Left ventricle myocardium inferior (tissue), 1 donor: ENCODE data around the gene SACM1L. TPM values are rescaled to one million over a fixed set of nuclear protein-coding genes. Genes with fewer than 3 reads are reported as not detected.

Experiments used
- DNase-seq: peaks from one replicate; pipeline ENCODE4 v3.0.0-alpha.2; 2020
- H3K27ac ChIP-seq: fragments of 200-600 bp; replicated peaks from 2 replicates; pipeline ENCODE4 v1.8.0; 2021
- H3K27me3 ChIP-seq: fragments of 200-600 bp; 2 replicates; pipeline ENCODE4 v1.8.0; 2021; ENCODE audit warnings: low read depth
- H3K36me3 ChIP-seq: fragments of 200-600 bp; 2 replicates; pipeline ENCODE4 v1.8.0; 2021
- H3K4me1 ChIP-seq: fragments of 200-600 bp; 2 replicates; pipeline ENCODE4 v1.8.0; 2021
- H3K4me3 ChIP-seq: fragments of 200-600 bp; 2 replicates; pipeline ENCODE4 v1.8.0; 2021; ENCODE audit warnings: mild to moderate bottlenecking, moderate library complexity
- H3K9me3 ChIP-seq: fragments of 200-600 bp; replicated peaks from 2 replicates; pipeline ENCODE4 v1.8.0; 2021
- intact Hi-C: fragments of 100-400 bp; cut with micrococcal nuclease; formaldehyde crosslinking; loops from one replicate; pipeline ENCODE4 v1.11.0; 2022
- total RNA-seq: library from RNA; stranded (reverse); fragmentation: NEBNext Ultra II Directional; extraction: Animal tissue kit (Norgen Biotek cat#: 25700); gene quantifications from one replicate; pipeline ENCODE4 v1.2.1, GENCODE V29; 2021
- TF ChIP-seq, protein P1 (sequence below): fragments of 200-600 bp; IDR thresholded peaks from 2 replicates; pipeline ENCODE4 v1.8.0; 2021; ENCODE audit warnings: antibody characterized with exemption, mild to moderate bottlenecking, borderline replicate concordance
- donor health status: DM: no; HTN: yes; CAD: no; lungs with severe emphysema.

The SACM1L gene
- total RNA-seq, 1 donor from 2014 or later = 20.9 TPM

DNA sequence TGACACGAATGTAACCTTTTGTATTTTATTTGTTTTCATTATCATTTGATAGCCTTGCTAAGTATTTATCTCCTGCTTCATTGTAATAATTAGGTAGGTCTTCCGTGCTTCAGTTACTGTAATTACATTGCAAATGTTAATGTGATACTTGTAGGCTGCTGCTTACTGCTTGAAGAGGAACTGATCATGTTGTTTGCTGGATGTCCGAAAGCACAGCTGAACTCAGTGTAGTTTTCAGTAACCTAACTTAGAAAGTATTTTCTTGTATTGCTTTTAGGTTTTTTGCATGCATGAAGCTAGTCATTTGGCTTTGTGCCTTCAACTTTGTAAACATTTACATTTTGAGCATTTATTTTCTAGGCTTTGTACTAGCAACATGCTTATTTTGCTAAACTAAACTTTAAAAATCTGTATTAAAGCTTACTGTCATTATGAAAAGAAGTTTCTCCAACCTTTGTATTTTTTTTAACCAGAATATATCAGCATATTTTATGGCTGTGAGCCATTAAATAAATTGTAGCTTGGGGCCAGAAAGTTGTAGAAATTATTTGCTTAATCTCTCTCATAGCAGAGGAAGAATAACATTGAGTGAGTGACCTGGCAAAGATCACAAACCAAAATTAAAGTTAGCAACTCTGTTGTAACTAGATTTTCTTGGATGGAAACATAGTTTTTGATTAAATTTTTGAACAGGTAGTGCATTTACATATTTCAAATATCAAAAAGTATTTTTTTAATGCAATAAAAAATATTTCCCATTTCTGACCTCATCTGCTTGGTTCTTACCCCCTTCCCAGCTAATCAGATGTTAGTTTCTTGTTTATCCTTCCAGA, 30.7 kb downstream of the SACM1L start:
- intact Hi-C loops = no loop called here
- Histone ChIP-seq H3K36me3 (peaks cover 43% of the 10 kb centered on the region), H3K4me1 (peaks cover 24% of the 10 kb centered on the region), H3K9me3 (no peaks in the 10 kb centered on the region), H3K27me3 (no peaks in the 10 kb centered on the region), H3K27ac (no peak overlapping the region), H3K4me3 (no peak overlapping the region)
- TF ChIP-seq, protein P1, sequence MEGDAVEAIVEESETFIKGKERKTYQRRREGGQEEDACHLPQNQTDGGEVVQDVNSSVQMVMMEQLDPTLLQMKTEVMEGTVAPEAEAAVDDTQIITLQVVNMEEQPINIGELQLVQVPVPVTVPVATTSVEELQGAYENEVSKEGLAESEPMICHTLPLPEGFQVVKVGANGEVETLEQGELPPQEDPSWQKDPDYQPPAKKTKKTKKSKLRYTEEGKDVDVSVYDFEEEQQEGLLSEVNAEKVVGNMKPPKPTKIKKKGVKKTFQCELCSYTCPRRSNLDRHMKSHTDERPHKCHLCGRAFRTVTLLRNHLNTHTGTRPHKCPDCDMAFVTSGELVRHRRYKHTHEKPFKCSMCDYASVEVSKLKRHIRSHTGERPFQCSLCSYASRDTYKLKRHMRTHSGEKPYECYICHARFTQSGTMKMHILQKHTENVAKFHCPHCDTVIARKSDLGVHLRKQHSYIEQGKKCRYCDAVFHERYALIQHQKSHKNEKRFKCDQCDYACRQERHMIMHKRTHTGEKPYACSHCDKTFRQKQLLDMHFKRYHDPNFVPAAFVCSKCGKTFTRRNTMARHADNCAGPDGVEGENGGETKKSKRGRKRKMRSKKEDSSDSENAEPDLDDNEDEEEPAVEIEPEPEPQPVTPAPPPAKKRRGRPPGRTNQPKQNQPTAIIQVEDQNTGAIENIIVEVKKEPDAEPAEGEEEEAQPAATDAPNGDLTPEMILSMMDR = no peak
- no peak for DNase-seq

DNA sequence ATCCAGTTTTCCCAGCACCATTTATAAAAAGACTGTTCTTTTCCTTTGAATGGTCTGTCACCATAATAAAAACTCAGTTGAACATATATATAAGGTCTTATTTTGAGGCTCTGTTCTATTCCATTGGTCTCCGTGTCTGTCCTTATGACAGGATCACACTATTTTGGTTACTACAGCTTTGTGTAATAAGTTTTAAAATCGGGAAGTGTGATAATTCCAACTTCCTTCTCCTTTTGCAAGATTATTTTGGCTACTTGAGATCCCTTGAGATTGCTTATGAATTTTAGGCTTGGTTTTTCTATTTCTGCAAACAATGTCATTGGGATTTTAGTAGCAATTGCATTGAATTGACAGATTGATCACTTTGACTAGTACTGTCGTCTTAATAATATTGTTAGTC, 35.7 kb downstream of the SACM1L start:
- TF ChIP-seq, protein P1 = no peak
- Histone ChIP-seq H3K27ac (no peak overlapping the region), H3K36me3 (peaks cover 43% of the 10 kb centered on the region), H3K27me3 (no peaks in the 10 kb centered on the region), H3K9me3 (no peaks in the 10 kb centered on the region), H3K4me1 (peaks cover 7% of the 10 kb centered on the region), H3K4me3 (no peak overlapping the region)
- intact Hi-C loops = no loop called here
- no peak for DNase-seq

DNA sequence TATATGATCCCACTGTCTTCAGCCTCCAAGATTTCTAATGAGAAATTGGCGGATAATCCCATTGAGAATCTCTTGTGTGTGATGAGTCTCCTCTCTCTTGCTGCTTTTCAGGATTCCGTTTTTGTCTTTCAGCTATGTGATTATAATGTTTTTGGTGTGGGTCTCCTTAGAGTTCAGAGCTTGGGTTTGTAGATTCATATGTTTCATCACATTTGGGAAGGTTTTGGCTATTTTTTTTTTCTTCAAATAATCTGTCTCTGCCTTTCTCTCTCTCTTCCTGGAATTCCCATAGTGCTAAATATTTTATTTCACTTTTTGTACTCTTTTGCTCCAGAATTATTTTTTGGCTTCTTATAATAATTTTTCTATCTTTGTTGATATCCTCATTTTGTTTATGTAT, 40.4 kb downstream of the SACM1L start:
- Histone ChIP-seq H3K4me1 (no peaks in the 10 kb centered on the region), H3K4me3 (no peak overlapping the region), H3K27me3 (no peaks in the 10 kb centered on the region), H3K27ac (no peak overlapping the region), H3K36me3 (peaks cover 58% of the 10 kb centered on the region), H3K9me3 (no peaks in the 10 kb centered on the region)
- no peak for DNase-seq
- TF ChIP-seq, protein P1 = no peak
- intact Hi-C loops = no loop called here

DNA sequence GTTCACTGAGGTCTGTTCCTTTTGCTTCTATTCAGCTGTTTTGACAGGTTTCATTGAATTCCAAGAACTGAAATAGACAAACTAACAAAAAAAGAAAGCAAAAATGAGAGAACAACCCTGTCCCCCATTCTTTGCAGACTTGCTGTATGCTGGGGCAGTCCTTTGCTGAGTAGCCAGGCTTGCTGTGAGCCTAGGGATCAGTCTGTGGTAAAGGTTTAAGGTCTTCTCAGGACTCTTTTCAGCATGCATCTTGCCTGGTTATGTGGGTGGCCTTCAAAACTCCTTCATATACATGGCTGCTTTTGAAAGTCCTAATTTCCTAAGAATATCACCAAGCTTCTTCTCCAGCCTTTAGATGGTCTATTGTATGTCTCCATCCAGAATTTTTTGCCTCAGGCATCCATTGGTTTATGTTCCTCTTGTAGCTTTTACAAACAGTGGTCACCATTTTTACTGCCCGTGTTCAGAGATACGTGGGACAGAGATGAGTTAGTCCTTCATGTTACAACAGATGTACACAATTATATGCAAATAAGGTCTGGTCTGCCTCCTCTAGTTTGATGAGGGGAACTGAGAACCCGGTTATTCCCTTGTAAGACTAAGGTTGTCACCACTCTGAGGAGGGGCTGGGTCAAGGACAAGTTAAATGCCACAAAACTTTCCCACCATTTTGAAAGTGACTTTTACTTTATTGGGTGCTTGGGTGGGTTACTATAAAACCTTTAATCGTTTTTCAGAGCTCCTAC, 41.4 kb downstream of the SACM1L start:
- Histone ChIP-seq H3K4me1 (no peaks in the 10 kb centered on the region), H3K9me3 (no peaks in the 10 kb centered on the region), H3K27me3 (no peaks in the 10 kb centered on the region), H3K27ac (no peak overlapping the region), H3K36me3 (peaks cover 58% of the 10 kb centered on the region), H3K4me3 (no peak overlapping the region)
- TF ChIP-seq, protein P1 = no peak
- intact Hi-C loops = no loop called here
- DNase-seq = no peak

DNA sequence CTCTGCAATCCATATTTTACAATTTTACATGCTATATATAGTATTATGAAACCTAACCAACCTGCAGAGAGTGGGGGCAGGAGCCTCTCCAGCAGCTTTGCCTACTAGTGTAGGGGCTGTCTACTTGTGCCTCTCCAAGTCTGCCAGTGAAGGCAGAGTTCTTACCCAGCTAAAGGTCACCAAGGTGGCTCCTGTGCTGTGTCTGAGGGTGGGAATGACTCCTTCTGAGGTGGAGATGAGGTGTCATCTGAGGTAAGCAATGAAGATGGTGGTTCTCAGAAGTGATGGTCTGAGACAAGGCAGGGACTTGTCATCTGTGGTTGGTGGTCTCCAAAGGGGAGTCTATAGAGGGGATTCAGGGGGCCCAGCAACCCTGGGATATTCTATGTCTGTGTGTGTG, 47.5 kb downstream of the SACM1L start:
- no peaks in the 10 kb centered on the region for H3K4me1 ChIP-seq
- no peak for DNase-seq
- no peaks in the 10 kb centered on the region for H3K9me3 ChIP-seq
- H3K36me3 ChIP-seq = peaks cover 94% of the 10 kb centered on the region
- no peak overlapping the region for H3K4me3 ChIP-seq
- TF ChIP-seq, protein P1 = no peak
- no peak overlapping the region for H3K27ac ChIP-seq
- intact Hi-C loops = no loop called here
- no peaks in the 10 kb centered on the region for H3K27me3 ChIP-seq
